Melanocyte of skin (primary cell): ENCODE measurements around the gene CCHCR1. TPM values are rescaled to one million over a fixed set of nuclear protein-coding genes. Genes with fewer than 3 reads are reported as not detected.

ENCODE experiments used
- small RNA-seq, 2 donors: library from RNA; depleted of rRNA; stranded (forward); fragments of <200 nt; gene quantifications; one replicate each; pipeline ENCODE3, GENCODE V24; 2012
- total RNA-seq, 2 donors: library from RNA; depleted of rRNA; stranded (reverse); fragments of >200 nt; gene quantifications; 2 replicates each; pipeline ENCODE4 v1.2.3, GENCODE V29; 2012

Gene CCHCR1
- 10 to 100 TPM; 10.7 to 16.7 TPM for total RNA-seq

GRCh38 chr6:31157513-31158139, at the start of gene CCHCR1:
Gene CCHCR1 (minus strand): TSS chr6:31157802. CDS start chr6:31157600, 202 bp downstream.

GRCh38 chr6:31170600-31170881, 12.9 kb upstream of the CCHCR1 start, which contains the start of gene POU5F1:
Gene POU5F1 (minus strand): TSS chr6:31170682. CDS start chr6:31170620, 62 bp downstream.

GRCh38 chr6:31158140-31158862, 699 bp upstream of the CCHCR1 start, which contains the start of gene TCF19:
Gene TCF19 (plus strand): TSS chr6:31158589. CDS start chr6:31159470, 881 bp downstream.

GRCh38 chr6:31138982-31139381, 18.6 kb downstream of the CCHCR1 start, which contains the start of gene PSORS1C2:
Gene PSORS1C2 (minus strand): TSS chr6:31139066. CDS start chr6:31139026, 40 bp downstream.

GRCh38 chr6:31120151-31120915, 37.3 kb downstream of the CCHCR1 start, which contains the start of gene CDSN:
Gene CDSN (minus strand): TSS chr6:31120446. CDS start chr6:31120419, 27 bp downstream.

GRCh38 chr6:31114541-31114878, 43.1 kb downstream of the CCHCR1 start, which contains the start of gene PSORS1C1:
Gene PSORS1C1 (plus strand): TSS chr6:31114800. CDS start chr6:31129633, 14,833 bp downstream.

GRCh38 chr6:31112478-31112877, 45.1 kb downstream of the CCHCR1 start, which contains the start of gene C6orf15:
Gene C6orf15 (minus strand): TSS chr6:31112575. CDS start chr6:31112555, 20 bp downstream.

Small RNA genes within 50 kb of the gene (small RNA-seq; reads per million reads assigned to genes)
- 0 reads per million in 2 donors for gene POLR2LP1

Other genes with a start within 250 kb of the CCHCR1 start
- 10 to 100 TPM; 12.0 to 17.3 TPM for gene GTF2H4, start 249.6 kb downstream of the CCHCR1 start, total RNA-seq
- 10 to 100 TPM; 19.3 to 24.8 TPM for gene VARS2, start 243.6 kb downstream of the CCHCR1 start, total RNA-seq
- gene SFTA2, start 225.6 kb downstream of the CCHCR1 start, total RNA-seq: not detected
- not detected for gene MUCL3, start 216.8 kb downstream of the CCHCR1 start, total RNA-seq
- gene MUC21, start 174.1 kb downstream of the CCHCR1 start, total RNA-seq: not detected
- gene MUC22, start 147.3 kb downstream of the CCHCR1 start, total RNA-seq: not detected
- gene C6orf15, start 45.2 kb downstream of the CCHCR1 start, total RNA-seq: not detected
- gene PSORS1C1, start 43.0 kb downstream of the CCHCR1 start, total RNA-seq: under 1 TPM; under 0.01 to 0.67 TPM
- under 1 TPM in 1 of 2 donors, not detected in 1; under 0.01 TPM for gene CDSN, start 37.4 kb downstream of the CCHCR1 start, total RNA-seq
- gene PSORS1C2, start 18.7 kb downstream of the CCHCR1 start, total RNA-seq: not detected
- gene TCF19, start 787 bp upstream of the CCHCR1 start, total RNA-seq: 10 to 100 TPM; 15.5 to 23.6 TPM
- gene POU5F1, start 12.9 kb upstream of the CCHCR1 start, total RNA-seq: not detected
- gene HLA-C, start 114.3 kb upstream of the CCHCR1 start, total RNA-seq: 1,000 to 10,000 TPM; 1,046 to 1,054 TPM
- gene HLA-B, start 199.4 kb upstream of the CCHCR1 start, total RNA-seq: 1,000 to 10,000 TPM in 1 of 2 donors, 100 to 1,000 TPM in 1; 667 to 1,189 TPM
- gene MICA, start 245.8 kb upstream of the CCHCR1 start, total RNA-seq: 10 to 100 TPM; 52.0 to 60.6 TPM